ENCODE measurements around the gene TRIM44.
A peak's percentile ranks its signal among the peaks of the same experiment; 100 is the strongest.

Gene TRIM44

DNA sequence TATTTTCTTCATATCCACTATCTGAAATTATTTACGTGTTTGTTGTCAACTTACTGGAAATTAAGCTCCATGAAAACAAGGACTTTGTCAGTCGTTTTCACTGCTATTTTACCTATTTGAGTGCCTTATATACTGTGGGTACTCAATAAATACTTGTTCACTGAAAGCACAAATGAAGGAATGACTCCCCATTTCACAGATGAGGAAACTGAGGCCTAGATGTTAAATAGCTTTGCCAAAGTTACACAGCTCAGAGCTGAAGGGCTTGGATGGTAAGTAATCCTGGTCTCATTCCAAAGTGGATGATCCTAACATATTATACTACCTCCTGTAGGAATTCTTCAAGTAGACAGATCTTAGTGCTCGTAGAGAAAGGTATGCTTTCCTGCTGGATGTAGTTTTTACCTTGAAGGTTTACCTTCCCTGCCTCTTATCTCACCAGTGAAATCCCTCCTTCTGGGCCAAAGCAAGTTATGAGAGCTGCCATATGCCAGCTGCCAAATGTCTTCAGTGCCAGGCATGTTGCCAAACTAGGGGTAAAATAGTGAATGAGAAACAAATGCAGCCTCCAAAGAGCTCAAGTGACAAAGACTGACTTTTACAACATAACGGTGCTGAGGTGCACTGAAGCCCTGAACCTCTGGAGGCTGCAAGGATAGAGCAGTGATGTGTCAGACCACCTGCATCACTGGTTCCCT lies 129.7 kb downstream of the TRIM44 start:
- no peak for DNase-seq

DNA sequence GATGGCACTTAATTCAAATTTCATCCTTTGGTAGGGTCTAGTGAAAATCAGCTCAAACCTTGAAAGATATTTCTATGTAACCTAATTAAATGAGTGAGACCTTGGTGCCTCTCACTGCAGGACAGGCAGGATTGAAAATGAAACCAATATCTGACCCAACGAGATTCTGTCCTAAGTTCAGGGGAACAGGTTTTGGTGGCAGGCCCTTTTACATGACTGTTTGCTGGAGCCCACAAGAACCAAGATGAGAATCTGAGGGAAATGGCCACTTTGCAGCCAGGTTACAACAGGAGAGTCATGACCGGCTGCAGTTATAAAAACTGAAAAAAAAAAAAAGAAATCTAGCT lies 130.2 kb downstream of the TRIM44 start:
- no peak for DNase-seq

DNA sequence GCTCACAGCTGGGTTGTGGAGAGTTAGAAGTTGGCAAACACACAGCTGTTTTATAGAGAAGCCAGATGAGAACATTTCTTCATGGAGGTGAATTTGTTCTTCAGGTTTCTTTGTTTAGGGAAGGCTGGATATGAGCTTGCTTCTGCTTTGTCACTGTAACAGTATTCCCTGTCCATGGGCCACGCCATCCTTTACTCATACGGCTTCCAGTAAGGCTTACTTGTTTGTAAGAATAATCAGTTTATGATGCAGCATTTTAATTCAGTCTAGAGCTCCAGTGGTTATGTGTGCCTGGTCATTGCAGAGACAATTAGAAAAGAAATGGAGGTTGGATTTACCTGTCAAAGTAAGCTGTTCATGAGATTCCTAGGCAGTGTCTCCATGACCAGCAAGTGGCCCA lies 131.8 kb downstream of the TRIM44 start:
- DNase-seq, result no peak

DNA sequence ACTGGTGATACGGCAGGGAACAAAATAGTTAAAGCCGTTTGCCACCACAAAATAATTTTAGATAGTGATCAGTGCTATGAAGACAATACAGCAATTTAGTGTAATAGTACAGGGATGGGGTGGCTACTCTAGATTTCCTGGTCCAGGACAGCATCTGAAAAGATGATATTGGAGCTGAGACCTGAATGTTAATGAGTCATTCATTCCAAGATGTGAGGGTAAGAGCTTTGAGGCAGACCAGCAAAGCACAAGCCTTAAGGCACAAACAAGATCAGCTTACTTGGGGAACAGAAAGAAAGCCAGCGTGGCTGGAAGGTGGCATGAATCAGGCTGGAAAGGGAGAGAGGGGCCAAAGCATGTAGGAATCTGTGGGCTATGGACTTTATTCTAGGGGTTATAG lies 132.3 kb downstream of the TRIM44 start:
- peak; percentile 80 for DNase-seq

DNA sequence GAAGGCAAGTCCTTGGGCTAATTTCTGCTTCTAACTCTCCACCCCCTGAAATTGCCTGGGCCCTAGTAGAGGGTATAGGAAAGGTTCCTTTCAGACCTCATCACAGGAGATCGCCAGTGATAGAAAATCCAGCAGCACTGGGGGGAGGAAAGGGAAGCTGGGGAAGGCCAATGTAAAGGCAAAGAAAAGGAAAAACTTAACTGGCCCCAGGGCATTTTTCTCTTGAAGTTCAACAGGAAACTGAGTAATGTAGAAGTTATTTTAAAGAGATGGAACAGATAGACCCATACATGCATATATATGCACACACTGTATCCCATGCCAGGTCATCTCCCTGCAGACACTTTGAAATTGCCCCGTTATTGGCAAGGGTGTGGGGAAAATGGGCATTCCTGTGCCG lies 134.0 kb downstream of the TRIM44 start:
- DNase-seq, result peak; percentile 90

DNA sequence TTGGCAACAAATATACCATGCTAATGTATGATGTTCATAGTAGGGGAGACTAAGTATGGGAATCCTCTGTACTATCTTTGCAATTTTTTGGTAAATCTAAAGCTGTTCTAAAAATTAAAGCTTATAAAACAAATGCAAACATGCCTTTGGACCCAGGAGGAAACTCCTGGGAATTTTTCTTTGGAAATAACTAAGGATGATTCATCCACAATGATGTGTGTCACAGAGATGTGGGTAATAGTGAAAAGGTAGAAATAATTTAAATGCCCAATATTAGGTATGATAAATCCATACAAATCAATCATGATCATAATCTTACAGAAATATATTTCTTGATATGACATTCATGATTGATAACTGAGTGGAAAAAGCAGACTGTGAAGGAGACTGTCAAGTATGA lies 135.8 kb downstream of the TRIM44 start:
- DNase-seq, result peak; percentile 59

DNA sequence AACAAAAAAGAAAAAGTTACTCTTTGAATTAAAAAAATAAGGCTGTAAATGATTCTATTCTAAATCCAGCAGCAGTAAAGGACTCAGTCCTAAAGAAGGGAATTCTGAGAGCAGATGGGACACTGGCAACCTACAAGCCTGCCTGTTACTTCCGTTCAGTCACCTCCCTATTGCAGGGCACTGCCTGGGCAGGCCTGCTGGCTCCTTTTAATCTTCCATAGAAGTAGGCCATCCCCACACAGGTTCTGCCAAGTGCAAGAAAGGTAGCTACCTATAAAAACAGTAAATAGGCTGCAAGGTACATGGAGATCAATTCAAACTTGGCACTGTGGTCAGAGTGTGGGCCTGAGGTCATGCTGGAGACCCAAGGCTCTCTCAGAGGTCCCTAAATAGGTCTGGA lies 136.4 kb downstream of the TRIM44 start:
- no peak for DNase-seq

DNA sequence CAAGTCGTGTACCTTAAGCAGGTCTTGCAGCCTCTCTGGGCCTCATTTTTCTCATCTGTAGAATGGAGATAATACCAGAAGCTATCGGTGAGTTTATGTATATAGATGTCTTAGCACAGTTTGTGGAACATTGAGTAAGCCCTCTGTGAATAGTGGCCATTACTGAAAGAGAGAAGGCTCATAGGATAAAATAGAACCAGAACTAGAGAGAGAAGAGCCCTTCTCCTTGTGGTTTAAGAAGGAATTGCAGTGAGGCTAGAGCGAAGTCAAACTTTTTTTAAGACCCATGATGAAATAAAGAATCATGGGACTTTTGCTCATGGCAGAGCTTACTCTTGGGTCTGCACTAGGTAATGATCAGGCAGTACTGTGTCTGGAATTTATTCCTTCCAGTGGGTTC lies 137.1 kb downstream of the TRIM44 start:
- no peak for DNase-seq

DNA sequence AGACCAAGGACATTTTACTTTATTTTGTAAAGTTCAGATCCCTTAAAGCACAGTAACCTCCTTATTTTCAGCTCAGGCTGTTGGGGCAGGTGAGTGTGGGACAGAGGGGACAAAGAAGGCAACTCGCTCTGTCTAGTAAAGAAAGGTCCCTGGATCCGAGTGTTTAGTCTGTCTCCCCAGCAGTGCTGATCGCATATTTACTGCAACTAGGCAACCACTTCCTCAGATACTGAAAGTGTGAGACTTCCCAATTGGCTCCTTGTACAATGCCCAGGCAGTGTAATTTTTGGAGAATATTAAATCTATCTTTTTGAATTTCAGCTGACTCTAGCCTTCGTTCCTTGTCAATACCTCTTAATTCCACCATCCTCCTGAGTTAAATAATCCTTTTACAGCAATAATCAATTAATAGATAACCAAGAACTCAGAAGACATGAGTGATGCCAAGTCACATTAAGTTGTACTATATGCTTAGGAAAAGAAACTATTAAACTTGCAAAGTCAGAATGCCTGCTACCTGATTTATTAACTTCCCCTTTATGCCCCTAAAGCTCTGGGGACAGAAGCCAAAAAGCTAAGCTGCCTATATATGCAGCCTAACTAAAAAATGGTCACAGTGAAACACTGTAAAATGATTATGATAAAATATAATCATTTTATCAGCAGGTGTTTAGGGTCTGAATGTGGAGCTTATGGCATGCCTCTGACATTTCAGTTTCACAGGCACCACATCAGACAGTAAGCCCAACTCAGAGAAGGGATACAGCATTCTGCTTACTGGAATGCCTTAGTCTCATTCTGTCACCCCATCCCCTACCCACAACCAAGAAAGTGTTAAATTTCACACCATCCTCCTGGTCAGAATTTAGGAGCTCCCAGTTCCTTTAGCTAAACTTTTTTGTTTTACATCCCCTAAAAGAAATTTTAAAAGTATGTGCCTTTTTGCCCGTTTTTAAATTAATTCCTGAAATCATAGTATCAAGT lies 138.7 kb downstream of the TRIM44 start:
- no peak for DNase-seq

DNA sequence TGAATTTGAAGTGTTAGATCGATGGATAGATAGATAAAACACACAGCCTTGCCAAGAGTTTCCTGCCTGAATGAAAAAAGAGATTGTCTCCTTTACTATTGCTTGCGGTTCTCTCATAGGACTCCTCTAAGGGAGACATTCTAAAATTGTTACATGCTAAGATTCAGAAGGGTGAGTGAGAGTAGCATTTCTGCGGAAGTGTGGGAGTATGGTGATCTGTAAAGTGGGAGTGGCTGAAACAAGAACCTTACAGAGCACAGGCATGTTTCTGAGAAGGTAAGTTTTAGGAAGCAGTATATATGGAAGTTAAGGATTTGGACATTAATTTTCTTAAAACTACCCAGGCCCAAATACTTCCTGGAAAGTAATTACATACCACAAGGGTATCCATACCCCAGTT lies 139.6 kb downstream of the TRIM44 start:
- no peak for DNase-seq

DNA sequence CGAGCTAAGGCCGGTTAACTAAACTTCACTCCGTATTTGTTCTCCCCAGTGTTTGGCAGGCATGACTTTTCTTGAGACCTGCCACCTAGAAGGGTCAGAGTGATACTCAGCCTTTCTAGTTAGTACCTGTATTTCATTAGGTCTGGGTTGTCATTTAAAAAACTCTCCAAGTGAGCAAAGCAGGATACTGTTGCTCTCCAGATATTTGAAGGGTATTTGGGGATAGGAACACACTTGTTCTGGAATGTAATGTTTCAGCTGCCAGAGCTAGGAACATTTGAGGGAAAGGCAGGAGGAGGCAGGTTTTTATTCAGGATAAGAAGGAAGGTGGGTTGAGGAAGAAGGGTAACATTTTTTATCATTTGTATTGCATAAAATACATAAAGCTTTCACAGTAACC lies 140.1 kb downstream of the TRIM44 start:
- no peak for DNase-seq

DNA sequence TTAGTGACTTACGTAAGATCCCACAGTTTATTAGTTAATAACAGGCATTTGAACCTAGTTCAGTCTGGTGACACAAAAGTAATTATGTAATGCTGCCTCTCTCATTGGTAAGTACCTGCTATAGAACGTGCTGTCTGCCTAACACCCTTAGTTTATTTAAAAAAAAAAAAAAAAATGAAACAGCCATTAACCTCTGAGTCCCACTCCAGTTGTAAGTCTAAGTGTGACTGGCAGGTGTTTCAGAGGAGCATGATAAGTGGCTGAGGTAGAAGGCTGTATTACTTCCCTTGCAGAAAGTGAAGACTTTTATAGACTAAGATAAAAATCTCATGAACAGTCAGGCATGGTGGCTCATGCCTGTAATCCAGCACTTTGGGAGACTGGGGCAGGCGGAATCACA lies 140.5 kb downstream of the TRIM44 start:
- DNase-seq, result no peak

DNA sequence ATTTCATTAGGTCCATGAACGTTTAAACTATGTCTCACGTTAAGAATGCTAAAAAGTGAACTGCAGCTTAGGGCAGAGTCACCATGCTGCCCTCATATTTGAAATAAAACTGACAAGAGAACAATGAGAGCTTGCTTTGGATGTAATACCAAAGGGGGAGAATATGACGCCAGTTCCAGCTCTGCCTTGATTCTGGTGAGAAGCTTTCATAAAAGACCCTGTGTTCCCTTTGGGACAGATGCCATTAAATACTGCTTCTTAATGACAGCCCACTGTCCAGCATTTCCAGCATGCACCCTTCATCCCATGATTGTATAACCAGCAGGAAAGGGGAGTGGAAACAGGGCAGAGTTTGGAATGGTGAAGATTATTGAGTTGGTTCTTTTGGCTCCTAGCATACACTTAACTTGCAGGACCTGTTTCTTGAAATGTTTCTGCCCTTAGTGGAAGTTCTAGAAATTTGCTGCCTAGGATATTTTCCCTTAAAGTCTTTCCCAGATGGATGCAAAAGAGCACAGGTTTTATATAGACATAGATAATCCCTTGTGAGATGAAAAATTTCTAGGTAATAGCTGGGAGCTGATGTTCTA lies 142.0 kb downstream of the TRIM44 start:
- DNase-seq, result no peak

DNA sequence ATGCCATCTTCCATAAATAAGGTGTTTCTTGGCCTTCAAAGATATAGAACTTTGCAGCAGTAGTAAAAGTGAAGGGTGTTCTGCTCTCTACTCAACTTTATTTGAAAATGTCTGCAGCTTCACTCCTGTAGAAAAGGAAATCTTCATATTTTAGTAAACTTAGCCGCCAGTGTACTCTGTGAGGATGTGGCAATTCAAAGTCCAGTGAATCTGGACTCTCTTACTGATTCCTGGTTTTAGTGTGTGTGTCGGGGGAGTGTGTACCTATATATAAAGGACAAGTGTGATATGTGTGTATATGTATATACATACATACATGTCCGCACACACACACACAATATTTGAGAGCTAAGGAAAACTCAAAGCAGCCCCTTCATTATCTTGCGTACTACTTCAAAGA lies 147.0 kb downstream of the TRIM44 start:
- DNase-seq, result no peak

DNA sequence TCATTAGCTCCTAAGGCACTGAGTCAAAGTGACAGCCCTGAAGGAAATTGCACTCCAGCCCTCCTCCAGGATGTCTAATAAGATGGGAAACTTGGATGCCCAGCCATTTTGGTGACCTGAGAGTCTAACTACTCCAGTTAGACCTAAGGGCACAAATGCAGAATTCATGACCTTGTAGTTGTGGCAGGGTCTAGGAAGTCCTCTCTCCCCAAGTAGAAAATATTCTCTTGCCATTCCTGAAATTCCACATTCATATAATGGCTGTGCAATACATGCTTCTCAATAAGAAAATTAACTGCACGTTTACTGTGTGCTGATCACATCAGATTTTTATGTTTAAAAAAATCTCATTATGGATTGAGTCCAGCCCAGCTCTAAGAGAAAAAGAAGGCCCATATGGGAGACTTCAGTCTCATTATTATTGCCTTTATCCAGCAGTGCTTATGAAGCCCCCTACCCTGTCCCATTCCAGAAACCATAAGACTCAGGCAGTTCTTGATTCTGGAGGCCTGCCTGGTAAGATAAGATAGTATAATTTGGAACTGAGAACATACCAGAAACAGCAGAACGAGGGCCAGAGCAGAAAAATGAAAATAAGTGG lies 147.6 kb downstream of the TRIM44 start:
- no peak for DNase-seq

DNA sequence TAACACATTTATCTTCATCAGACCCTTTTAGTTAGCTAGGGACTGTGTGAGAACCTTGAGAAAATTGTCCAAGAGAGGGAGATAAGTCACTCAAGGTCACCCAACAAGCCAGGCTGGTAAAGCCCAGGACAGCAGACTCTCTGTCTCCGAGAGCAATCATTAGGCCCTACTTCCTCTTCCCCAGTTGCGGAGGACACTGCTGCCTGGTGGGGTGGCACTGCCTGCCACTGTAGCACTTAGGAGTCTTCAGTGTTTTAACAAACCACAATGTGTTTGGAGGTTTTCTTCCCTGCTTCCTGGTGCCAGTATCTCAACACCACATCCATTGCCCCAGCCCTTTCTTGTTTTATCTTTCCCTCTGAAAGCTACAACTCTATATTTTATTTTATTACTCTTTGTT lies 149.2 kb downstream of the TRIM44 start:
- no peak for DNase-seq

DNA sequence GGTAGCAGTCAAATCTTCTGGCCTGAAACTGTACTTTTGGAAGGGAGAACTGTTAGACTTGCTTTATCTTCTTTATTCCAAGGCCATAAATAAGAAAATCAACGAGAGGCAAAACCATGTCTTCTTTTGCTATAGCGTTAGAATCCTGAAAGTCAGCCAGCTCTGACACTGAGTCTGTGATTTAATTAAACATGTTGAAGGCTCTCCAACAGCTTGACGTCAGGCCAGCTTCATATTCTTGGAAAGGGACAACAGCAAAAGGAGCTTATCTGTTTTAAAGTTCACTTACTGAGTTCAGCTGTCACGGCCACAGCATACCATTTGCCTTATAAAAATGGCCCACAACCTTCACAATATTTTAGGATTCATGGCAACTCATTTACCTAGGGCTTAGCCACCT lies 150.3 kb downstream of the TRIM44 start:
- DNase-seq, result no peak

DNA sequence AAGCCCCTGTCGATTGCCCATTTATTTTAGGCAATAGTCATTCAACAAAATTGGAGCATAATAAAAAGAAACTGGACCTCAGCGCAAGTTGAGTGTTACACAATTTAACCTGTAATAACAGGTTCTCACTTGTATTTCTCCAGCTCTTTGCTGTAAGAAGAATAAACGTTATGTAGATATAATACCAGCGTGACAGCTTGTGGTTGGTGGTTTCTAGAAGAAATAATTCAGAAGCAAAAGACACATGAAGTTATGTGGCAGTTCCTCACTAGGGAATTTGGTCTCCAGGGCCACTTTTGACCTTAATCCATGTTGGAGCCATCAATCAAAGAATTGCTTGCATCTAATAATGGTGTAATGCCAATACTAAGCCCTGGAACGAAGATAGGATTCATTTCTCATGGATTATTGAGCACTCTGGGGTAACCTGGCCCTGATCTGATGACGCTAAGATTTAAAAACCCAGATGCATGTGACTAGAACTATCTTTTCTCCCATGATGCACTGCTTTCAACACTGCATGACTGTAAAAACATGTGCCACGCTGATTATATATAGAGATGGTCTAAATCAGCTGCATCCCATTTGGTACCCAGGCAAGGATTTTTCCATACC lies 151.6 kb downstream of the TRIM44 start:
- no peak for DNase-seq

DNA sequence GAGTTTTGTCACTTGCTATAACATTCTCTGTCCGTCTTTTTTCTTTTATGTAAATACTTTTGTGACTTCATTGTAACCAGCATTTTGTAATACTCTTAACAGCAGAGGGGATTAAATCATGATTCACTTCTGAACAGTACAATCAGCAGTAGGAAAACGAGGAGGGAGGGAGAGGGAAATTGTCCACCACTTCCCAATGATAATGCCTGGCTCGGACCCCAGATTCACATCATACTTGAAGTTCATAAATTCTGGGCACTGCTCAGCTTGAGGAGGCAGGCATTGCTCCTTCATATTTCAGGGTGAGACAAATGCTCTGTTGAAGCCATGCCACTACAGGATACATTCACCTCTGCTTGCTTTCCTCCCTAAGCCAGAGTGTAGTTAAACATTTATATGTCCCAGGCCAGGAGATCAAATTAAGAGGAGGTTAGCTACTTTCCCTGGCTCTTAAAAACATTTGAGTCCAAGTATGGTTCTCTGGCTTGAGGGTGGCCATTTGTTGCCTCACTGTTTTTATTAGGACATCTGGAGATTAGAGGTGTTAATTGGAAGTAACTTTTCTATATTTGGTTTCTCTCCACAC lies 152.2 kb downstream of the TRIM44 start:
- no peak for DNase-seq

DNA sequence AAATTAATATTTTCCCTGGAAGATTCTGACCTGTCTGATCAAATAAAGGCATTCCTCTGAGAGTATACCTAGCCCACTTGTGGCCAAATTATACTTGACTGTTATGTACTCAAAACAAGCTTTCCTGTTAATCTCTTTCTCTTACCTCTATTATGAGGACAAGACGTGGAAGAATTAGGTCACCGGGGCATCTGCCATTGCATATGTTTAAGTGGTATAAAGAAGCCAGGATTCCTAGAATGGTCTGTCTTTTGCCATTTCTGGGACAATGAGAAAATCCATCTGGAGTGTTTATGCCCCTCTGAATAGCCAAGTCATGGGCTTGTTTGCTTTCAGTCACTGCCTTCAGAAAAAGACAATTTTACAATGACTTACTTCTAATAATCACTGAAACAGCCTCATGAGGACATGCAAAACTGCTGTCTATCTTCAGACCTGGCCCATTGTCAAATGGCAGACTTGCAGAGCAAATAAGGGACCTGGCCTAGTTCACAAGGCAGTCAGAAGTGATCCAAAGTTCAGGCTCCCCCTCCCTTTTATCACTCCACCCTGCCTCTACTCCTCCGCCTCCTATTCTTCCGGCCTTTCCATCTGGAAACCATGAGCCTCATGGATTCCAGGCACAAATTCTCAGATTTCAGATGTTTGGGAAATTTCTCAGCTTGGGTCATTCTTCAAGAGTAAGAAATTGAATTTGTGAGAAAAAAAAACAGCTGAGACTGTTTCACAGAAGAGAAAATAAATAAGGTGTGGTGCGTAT lies 153.2 kb downstream of the TRIM44 start:
- DNase-seq, result peak; percentile 74

DNA sequence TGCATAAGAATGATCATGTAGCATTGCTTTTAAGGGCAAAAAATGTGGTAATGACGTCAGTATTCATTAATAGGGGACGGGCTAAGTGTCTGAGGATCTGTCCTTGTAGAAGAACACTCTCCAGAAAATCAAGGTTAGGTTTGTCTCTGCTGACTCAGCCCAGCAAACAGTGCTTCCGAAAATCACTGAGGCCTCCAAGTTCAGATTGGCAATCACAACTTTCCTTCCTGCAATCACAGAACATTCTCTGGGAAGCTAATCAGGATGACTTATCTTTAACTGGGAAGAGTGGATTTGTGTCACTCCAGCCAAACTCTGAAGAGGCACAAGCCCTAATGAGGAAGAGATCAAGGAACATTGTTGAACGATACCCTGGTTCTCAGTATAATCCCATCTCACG lies 158.0 kb downstream of the TRIM44 start:
- no peak for DNase-seq
